ENCODE results near the gene URAD.

The URAD gene

DNA sequence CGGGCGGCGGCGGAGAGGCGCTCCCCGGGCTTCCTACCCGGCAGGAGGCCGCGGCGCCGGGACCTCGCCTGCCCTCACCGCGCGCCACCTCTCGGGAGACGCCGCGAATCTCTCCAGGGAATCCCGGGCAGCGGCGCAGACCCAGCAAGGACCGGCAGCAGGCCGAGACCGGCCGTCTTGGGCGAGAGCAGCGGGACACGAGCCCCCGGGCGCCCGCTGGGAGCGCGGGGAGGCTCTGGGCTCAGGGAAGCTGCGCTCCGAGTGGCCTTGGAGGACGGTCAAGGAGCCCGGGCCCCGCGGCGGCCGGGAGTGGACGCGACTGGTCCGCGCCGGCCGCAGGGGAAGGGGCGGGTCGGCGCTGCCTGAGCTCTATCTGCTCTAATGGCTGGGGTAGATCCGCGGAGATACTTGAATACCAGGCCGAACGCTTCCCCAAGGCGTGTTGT is 34.1 kb downstream of the URAD start:
- no peak for DNase-seq

DNA sequence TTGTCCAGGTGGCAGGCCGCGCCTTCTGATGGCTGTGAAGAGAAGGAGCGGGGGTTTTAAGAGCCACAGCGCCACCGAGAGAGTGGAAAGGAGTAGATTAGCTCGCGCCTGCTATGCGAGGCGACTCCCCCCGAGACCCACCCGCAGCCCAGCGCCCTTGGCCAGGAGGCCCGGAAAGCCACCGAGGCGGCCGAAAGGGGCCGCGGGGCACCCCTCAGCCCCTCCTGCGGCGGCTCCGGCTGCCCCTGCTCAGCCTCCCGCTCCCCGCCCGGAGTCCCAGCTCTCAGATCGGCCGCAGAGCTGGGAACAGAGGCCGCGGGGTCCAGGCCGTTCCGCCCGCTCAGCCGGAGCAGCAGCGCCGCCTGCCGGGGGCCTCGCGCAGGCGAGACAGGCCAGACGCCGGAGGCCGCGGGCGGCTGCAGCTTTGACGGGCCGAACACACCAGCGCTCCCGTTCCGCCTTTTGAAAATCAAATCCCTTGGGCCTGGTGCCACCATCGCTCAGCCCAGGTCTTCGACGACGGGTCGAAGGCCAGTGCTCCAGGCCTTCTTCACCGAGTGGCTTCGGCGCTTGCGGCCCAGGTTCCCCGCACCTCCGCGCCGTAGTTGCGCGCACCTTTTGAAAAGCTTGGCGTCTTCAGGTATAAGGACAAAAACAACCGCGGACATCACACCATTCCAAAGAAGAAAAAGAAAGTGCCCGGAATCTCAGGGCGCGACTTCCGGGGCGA is 34.7 kb downstream of the URAD start:
- DNase-seq, result peak; percentile 44 to 71

DNA sequence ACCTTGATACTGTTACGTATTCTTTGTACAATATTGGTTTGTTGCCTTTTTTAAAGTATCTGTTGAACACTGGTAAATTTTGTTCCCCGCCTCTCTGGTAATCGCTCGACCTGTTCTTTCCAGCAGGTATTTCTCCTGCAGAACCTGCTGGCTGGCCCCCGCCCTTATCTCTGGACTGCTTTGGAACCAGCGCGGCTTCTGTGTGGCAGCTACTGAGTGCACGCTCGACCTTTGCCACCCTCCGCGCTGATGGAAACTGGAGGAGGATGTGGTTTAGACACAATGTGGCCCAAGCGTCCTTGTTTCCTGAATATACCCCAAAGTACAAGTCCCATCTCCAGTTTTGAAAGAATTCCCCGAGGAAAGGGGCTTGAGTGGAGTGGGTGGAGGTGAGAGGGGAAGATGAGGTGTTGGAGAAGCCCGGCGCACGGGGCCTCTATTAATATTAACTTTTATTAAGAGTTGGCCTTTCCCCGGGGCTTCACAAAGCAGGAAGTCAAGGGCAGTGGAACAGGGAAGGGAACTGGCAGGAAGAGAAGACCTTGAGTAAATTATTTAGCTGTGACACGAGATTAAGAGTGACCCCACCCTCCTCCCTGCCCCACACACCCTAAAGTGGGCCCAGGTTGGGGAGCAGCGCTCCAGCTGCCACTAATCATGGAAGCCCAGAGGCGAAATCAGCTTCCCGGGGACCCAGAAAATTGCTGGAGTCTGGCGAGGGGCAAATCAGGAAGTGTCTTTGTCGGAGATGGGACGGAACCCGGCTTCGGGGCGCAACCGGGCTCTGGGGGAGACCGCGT is 35.4 kb downstream of the URAD start:
- DNase-seq, result no peak

DNA sequence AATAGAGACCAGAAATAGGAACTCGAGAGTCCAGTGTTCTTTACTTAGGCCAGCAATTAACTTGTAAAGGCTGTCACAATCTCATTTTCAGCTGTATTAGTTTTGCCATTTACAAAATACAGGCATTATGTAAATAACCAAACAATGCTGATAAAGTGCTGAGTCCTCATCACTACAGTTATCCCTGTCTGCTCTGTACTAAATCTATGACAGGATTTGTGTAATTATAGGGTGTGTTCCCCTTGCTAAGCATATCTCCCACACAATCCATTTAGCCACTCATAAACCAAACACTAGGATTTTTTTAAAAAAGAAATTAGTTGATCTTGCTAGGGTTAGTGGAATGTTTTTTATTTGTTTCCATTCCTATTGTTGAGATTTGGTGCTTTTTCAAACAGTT is 45.5 kb downstream of the URAD start:
- no peak for DNase-seq

DNA sequence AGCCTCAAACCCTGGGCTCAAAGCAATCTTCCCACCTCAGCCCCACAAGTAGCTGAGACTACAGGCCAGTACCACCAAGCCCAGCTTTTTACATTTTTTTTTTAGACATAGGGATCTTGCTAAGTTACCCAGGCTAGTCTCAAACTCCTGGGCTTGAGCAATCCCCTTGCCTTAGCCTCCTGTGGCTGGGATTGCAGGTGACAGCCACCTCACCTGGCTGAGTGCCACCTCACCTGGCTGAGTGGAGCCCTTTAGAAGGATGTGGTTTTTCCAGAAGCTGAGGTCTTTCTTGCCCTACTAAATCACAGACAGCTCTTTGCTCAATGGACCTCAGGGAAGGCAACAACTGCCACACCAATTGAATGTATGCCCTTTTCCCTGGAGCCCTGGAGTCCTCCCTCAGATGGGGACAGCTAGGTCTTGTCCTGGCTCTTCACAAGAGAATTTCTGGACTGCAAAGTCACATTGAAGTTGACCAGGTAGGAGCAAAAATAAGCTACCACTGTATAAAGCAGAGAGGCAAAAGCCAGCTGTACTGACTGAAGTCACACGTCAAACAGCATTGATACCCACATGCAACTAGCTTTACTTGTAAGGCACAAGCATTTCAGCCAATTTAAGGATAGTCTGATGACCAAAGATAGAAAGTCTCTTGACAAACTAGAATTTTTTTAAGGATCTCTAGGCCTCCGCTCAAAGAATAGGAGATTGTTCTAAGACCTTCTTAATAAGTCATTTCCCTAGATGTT is 54.7 kb downstream of the URAD start:
- DNase-seq, result no peak

DNA sequence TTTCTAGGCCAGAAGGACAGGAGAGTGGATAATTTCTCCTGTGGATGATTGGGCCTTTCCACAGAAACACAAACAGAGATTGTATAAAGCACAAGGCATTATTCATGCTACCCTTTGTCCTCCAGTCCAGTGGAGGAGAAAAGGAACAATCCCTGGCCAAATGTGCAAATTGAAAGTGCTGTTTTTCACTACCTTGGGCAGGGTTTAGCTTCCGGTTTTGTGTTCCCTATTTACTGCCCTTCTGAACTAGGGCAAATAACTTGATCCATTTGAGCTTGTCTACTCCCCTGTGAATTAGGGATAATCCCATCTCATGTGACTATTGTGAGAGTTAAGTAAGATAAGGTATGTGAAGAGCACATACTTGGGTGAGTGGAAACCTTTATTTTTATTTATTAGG is 55.4 kb downstream of the URAD start:
- DNase-seq, result no peak

DNA sequence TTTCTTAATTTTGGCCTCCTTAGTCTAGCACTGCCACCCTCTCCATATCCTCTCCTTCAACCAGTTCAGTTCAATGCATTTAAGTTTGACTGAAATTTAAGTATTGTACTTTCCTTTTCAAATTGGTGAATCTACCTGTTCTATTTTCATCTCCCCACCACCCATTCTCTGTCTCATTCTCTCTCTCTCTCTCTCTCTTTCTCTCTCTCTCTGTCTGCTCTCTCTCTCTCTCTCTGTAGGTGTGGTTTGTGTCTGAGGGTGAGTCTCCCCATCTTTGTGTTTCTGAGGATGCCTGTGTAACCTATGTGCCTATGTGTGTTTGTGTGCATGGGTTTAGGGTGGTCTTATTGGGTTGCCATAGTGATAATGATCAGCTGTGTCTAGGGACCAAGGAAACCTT is 58.6 kb downstream of the URAD start:
- DNase-seq, result no peak

DNA sequence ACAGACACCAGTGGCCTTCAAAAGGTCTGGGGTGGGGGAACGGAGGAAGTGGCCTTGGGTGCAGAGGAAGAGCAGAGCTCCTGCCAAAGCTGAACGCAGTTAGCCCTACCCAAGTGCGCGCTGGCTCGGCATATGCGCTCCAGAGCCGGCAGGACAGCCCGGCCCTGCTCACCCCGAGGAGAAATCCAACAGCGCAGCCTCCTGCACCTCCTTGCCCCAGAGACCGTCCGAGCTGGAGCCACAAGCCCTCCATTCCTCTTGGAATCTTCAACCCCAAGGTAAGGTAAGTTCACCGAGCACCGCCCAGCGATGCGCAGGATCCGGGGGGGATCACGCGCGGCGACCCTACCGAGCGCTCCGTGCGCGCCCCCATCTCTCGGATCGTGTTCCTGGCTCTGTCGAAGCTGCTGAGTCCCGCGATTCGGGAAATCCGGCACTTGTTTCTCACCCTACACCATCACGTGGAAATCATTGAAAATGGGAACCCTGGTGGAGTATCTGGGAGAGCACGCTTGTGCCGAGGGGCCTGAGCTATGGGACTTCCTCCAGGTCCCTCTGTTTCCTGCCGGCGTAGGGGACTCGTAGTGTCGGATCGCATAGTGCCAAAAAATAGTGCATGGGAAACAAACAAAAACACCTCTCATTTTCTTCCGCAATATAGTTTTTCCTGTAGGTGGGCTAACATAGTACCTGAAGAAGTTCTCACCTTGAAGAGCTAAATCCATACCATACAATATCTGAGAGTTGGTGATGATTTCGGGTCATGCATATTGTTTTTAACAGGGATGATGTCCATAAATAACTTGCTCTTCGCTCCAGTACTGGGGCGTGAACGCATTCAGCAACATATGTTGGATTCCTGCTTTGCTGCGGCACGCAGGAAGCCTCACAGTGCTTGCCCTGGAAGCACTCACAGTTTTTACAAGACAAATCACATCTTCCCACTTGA is 59.4 kb downstream of the URAD start:
- no peak for DNase-seq

DNA sequence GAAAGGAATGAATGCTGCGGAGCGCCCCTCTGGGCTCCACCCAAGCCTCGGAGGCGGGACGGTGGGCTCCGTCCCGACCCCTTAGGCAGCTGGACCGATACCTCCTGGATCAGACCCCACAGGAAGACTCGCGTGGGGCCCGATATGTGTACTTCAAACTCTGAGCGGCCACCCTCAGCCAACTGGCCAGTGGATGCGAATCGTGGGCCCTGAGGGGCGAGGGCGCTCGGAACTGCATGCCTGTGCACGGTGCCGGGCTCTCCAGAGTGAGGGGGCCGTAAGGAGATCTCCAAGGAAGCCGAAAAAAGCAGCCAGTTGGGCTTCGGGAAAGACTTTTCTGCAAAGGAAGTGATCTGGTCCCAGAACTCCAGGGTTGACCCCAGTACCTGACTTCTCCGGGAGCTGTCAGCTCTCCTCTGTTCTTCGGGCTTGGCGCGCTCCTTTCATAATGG is 60.1 kb downstream of the URAD start:
- no peak for DNase-seq

Data from stimulated activated CD4-positive, alpha-beta T cell treated with anti-CD3 and anti-CD28 coated beads, Interleukin-4, amount 100 ng/mL, for 4 hours (primary cell).